GM12875 (cell line): ENCODE measurements around the gene MTREX.

Source experiments
- H3K4me3 ChIP-seq: one replicate; pipeline ENCODE4 v1.5.1; 2011; ENCODE audit warnings: low read depth, low read length, control low read depth
- TF ChIP-seq, protein P1 (sequence below): IDR thresholded peaks from 2 replicates; pipeline ENCODE4 v1.5.1; 2011; ENCODE audit warnings: low read depth, mild to moderate bottlenecking, control low read depth, inconsistent platforms, low read length, moderate library complexity, borderline replicate concordance; ENCODE audit not compliant: insufficient read depth

The MTREX gene

DNA sequence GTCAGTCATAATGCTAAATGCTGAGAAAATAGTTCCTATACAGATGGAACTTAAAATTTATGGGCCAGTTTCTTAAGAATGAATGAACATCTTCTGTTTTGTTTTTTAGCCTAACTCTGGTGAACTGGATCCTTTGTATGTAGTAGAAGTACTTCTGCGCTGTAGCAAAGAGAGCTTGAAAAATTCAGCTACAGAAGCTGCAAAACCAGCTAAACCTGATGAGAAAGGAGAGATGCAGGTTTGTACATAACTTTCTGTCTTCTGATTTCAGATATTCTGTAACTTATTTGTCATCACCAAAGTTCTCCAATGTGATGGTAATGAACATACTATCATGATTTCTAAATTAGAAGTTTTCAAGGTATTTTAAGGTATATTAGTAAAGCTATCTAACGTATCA lies 80.1 kb downstream of the MTREX start:
- H3K4me3 ChIP-seq, result no peak overlapping the region
- TF ChIP-seq, protein P1, sequence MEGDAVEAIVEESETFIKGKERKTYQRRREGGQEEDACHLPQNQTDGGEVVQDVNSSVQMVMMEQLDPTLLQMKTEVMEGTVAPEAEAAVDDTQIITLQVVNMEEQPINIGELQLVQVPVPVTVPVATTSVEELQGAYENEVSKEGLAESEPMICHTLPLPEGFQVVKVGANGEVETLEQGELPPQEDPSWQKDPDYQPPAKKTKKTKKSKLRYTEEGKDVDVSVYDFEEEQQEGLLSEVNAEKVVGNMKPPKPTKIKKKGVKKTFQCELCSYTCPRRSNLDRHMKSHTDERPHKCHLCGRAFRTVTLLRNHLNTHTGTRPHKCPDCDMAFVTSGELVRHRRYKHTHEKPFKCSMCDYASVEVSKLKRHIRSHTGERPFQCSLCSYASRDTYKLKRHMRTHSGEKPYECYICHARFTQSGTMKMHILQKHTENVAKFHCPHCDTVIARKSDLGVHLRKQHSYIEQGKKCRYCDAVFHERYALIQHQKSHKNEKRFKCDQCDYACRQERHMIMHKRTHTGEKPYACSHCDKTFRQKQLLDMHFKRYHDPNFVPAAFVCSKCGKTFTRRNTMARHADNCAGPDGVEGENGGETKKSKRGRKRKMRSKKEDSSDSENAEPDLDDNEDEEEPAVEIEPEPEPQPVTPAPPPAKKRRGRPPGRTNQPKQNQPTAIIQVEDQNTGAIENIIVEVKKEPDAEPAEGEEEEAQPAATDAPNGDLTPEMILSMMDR, result no peak

DNA sequence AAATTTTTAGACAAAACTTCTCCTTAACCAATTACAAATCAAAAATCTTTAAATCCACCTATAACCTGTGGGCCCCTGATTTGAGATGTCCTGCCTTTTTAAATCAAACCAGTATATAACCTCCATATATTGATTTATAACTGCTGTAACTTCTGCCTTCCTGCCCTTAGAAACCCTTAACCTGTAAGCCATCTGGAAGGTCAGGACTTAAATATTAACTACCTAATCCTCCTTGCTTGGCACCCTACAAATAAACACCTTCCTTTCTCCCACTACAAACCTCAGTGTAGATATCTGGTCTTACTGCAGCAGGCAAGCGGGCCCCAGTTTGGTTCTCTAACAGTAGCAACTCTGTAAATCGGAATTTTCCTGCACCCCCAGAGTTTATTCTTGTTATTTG lies 83.9 kb downstream of the MTREX start:
- TF ChIP-seq, protein P1, result no peak
- no peak overlapping the region for H3K4me3 ChIP-seq

DNA sequence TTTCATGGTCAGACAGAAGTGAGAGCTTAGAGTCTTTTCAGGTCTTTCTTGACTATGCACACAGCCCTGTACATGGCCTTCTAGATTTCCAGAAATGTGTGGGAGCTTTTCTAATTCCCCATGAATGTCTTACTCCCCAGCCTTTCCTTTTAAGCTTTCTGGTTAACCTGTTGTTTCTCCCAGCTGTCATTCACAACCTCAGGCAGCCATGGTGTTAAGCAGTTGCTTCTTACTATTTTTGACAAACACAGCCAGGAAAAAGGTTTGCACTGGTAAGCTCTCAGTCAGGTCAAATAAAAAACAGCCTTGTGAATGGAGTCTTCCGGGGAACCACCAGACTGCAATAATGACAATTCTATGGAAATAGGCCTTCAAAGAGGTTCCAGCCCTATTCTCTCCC lies 84.9 kb downstream of the MTREX start:
- TF ChIP-seq, protein P1, result no peak
- no peak overlapping the region for H3K4me3 ChIP-seq

DNA sequence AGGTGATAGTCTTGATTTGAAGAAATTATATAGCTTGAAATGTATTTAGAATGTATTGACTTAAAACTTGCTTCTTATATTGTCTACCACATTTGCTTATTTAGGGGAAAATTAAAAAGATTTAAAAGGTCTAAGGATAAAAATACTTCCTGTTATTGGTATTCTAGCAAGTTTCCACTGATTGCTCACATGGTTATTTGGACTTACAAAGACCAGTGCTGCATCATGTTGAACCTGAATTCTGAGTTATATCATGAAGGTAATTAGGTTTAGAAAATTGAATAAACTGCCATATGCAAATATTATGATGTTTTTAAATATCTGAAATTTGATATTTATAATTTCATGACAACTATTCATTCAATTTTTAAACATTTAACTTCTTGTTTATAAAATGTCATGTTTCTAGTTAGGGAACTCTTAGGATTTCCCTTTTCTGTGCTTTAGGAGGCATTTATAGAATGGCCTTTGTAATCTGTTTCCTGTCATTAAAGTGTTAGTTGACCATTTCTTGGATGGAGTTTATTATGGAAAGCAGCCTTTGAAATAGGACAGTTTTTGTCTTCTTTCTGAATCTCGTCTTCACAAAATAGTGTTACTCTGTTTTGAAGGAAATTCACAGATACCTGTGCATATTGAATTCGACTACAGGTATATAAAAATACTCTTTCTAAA lies 85.8 kb downstream of the MTREX start:
- H3K4me3 ChIP-seq, result no peak overlapping the region
- TF ChIP-seq, protein P1, result no peak

DNA sequence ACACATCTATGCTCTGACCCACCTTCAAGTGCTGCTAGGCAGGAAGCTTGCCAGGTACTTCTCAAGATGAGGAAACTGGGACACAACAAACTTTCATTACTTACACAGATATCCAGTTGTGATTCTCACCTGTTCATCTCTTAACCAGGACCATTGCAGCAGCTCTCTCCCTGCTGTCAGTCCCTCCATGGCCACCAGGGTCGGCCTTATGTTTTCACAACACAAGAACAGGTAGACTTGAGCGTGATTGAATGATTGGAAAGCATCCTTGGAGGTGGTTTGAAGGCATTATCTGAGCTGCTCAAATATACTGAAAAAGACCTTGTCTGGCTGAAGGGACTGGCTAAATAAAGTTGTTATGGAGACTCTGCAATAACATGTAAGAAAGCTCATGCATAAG lies 94.4 kb downstream of the MTREX start:
- no peak overlapping the region for H3K4me3 ChIP-seq
- TF ChIP-seq, protein P1, result peak; percentile 34

DNA sequence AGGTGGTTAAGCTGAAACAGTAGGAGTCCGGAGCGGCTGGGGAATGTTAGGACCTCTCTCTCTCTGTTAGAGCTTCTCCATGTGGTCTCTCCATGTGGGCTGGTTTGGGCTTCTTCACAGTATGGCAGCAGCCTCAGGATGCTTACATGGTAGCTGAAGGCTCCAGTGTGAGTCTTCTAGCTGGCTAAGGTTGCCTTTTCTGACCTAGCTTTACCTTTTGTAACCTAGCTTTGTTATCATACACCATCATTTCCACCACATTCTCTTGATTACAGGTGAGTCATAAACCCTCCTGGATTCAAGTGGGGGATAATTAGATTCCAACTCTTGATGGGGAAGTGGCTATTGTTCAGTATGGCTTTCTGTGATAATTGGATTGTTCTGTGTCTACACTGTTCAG lies 98.5 kb downstream of the MTREX start:
- H3K4me3 ChIP-seq, result no peak overlapping the region
- TF ChIP-seq, protein P1, result no peak

DNA sequence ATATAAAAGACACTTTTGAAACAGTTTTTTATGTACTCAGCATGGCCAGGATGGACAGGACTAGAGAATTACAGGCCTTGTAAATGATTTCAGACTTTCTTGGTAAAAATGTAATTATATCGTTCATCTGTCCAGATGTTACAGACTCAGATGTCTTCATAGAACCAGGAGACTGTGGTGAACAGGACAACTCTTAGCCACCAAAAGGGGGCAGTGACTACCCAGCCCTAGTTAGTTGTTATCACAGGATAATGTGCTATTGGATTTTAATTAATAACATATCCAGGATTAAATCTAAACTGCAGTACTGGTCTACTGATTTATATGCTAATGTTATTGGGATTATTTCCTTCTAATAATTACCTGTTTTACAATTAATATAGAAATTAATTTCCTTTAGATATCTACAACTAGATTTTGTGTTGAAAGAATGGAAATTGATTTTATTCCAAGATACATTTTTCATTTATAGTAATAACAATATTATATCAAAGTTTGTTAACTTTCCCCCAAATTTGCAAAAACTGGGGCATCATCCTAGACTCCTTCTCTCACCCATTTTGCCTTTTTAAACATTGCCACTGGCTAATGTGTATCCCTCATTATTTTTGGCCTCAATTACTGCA lies 99.4 kb downstream of the MTREX start:
- no peak overlapping the region for H3K4me3 ChIP-seq
- TF ChIP-seq, protein P1, result peak; percentile 38; the same call in 1 of the 2 replicates
